MCF 10A (cell line): Measurements from ENCODE around the gene CASK. TPM values are rescaled to one million over a fixed set of nuclear protein-coding genes. Genes with fewer than 3 reads are reported as not detected.

Source experiments
- BruUV-seq: library from RNA; stranded (reverse); fragments of 400-500 nt; replicated peaks from 2 replicates; lab custom pipeline; 2021; lab: Mats Ljungman, UMichigan
- CTCF ChIA-PET: fragments of 300-600 bp; sonication (Branson Sonifier 250); formaldehyde crosslinking; extraction: SDS; loops from one replicate; lab custom pipeline; 2021; ENCODE audit warnings: antibody characterized with exemption, inconsistent platforms; lab: Yijun Ruan, JAX
- POLR2A ChIA-PET: fragments of 300-600, 350-650 bp; sonication (Branson Sonifier 250); formaldehyde crosslinking; extraction: SDS; loops from one replicate; lab custom pipeline; 2020; ENCODE audit warnings: antibody characterized with exemption, inconsistent platforms; lab: Yijun Ruan, JAX
- DNase-seq: peaks from one replicate; pipeline ENCODE4 v3.0.0-alpha.2; 2018; ENCODE audit not compliant: unreplicated experiment
- H3K27ac Mint-ChIP-seq: one replicate; pipeline ENCODE4 v1.8.0; 2022; ENCODE audit warnings: mild to moderate bottlenecking, low read depth, mixed read lengths; ENCODE audit not compliant: unreplicated experiment
- H3K27me3 Mint-ChIP-seq: one replicate; pipeline ENCODE4 v1.8.0; 2022; ENCODE audit warnings: mixed read lengths; ENCODE audit not compliant: insufficient read depth, unreplicated experiment
- H3K36me3 Mint-ChIP-seq: one replicate; pipeline ENCODE4 v1.8.0; 2022; ENCODE audit warnings: mild to moderate bottlenecking, moderate library complexity, mixed read lengths; ENCODE audit not compliant: insufficient read depth, unreplicated experiment
- H3K4me1 Mint-ChIP-seq: one replicate; pipeline ENCODE4 v1.8.0; 2022; ENCODE audit warnings: mixed read lengths; ENCODE audit not compliant: insufficient read depth, unreplicated experiment
- H3K4me3 Mint-ChIP-seq: one replicate; pipeline ENCODE4 v1.8.0; 2022; ENCODE audit warnings: mild to moderate bottlenecking, moderate library complexity, mixed read lengths; ENCODE audit not compliant: unreplicated experiment
- H3K9me3 Mint-ChIP-seq: one replicate; pipeline ENCODE4 v1.8.0; 2022; ENCODE audit warnings: mixed read lengths; ENCODE audit not compliant: unreplicated experiment
- intact Hi-C: fragments of 100-400 bp; cut with micrococcal nuclease; formaldehyde crosslinking; loops from 2 replicates; pipeline ENCODE4 v1.14.1; 2022
- total RNA-seq: library from RNA; stranded (reverse); gene quantifications from 2 replicates; pipeline ENCODE4 v1.2.3, GENCODE V29; 2022
- TF ChIP-seq, protein P1 (sequence below): fragments of 200-600 bp; IDR thresholded peaks from one replicate; pipeline ENCODE4 v1.8.0; 2022; ENCODE audit warnings: antibody characterized with exemption, mild to moderate bottlenecking; ENCODE audit not compliant: unreplicated experiment

The CASK gene
- total RNA-seq, 1 experiment from 2014 or later = 34.9 TPM

DNA sequence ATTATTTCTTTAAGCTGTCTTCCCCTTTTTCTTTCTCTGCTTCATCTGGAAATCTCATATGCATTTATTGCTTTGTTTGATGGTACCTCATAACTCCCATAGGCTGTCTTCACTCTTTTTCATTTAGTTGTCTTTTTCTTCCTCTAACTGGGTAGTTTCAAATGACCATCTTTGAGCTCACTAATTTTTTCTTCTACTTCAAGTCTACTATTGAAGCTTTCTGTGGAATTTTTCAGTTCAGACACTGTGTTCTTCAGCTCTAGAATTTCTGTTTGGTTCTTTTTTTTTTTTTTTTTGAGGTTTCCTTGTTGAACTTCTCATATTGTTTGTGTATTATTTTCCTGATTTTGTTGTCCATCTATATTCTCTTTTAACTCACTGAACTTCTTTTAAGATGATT, 23.0 kb downstream of the CASK start:
- H3K27me3 Mint-ChIP-seq = peaks cover 63% of the 10 kb centered on the region
- H3K4me1 Mint-ChIP-seq = no peaks in the 10 kb centered on the region
- H3K9me3 Mint-ChIP-seq = peaks cover 7% of the 10 kb centered on the region
- DNase-seq = no peak
- no peak overlapping the region for H3K27ac Mint-ChIP-seq
- TF ChIP-seq, protein P1, sequence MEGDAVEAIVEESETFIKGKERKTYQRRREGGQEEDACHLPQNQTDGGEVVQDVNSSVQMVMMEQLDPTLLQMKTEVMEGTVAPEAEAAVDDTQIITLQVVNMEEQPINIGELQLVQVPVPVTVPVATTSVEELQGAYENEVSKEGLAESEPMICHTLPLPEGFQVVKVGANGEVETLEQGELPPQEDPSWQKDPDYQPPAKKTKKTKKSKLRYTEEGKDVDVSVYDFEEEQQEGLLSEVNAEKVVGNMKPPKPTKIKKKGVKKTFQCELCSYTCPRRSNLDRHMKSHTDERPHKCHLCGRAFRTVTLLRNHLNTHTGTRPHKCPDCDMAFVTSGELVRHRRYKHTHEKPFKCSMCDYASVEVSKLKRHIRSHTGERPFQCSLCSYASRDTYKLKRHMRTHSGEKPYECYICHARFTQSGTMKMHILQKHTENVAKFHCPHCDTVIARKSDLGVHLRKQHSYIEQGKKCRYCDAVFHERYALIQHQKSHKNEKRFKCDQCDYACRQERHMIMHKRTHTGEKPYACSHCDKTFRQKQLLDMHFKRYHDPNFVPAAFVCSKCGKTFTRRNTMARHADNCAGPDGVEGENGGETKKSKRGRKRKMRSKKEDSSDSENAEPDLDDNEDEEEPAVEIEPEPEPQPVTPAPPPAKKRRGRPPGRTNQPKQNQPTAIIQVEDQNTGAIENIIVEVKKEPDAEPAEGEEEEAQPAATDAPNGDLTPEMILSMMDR = no peak
- no peak overlapping the region for H3K4me3 Mint-ChIP-seq
- H3K36me3 Mint-ChIP-seq = peaks cover 17% of the 10 kb centered on the region
- intact Hi-C loops = no loop called here
- BruUV-seq = no TSS peak
- POLR2A ChIA-PET = no interaction called here
- CTCF ChIA-PET = no interaction called here

DNA sequence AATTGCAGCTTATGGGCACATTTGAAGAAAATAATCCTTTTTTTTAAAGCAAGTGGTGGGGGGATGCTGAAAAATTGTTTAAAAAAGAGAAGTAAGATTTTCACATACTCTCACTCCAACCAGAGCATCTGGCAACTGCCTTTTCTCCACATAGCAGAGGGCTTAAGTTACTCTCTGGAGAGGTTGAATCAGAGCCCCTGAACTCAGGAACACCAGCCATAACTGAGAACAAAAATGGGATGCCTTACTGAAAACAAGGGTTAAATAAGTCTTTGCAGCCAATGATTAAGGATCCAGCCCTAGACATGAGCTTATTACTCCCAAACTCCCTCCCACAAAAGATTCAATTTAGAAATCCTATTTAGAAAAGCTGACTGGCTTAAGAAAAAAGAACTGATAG, 27.5 kb downstream of the CASK start:
- ChIA-PET POLR2A (interaction anchor here (0.9 to 1.0 kb wide), 2 partner anchors 11 to 20 kb away, joined by 3 read pairs; no protein-coding TSS in a partner anchor), CTCF (interaction anchor here (0.6 to 1.0 kb wide), 2 partner anchors 27 to 114 kb away, joined by 3 to 5 read pairs; no protein-coding TSS in a partner anchor)
- BruUV-seq = no TSS peak
- H3K4me3 Mint-ChIP-seq = no peak overlapping the region
- H3K27me3 Mint-ChIP-seq = peaks cover 50% of the 10 kb centered on the region
- peaks cover 7% of the 10 kb centered on the region for H3K9me3 Mint-ChIP-seq
- TF ChIP-seq, protein P1 = no peak
- no peak overlapping the region for H3K27ac Mint-ChIP-seq
- intact Hi-C loops = no loop called here
- H3K4me1 Mint-ChIP-seq = no peaks in the 10 kb centered on the region
- DNase-seq = no peak
- peaks cover 13% of the 10 kb centered on the region for H3K36me3 Mint-ChIP-seq

DNA sequence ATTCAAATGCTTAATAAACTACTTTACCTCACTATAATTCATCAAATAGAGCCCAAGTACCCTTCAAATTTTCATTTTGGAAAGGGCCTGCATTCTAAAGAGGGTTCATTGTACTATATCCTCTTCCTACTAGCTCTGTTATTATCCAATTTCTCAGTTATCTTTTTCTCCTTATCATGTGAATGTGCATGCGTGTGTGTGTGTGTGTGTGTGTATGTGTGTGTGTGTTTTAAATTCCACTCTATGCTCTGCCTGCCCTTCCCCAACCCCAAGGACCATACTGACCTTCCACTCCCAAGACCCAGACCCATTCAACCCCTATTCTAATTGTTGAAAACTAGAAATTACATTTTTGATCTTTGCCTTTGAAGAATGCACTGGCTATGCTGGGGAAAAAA, 33.3 kb downstream of the CASK start:
- Mint-ChIP-seq H3K9me3 (no peaks in the 10 kb centered on the region), H3K4me3 (no peak overlapping the region), H3K27me3 (peaks cover 17% of the 10 kb centered on the region), H3K27ac (peak overlapping the region; percentile 19), H3K4me1 (peaks cover 7% of the 10 kb centered on the region), H3K36me3 (no peaks in the 10 kb centered on the region)
- BruUV-seq = no TSS peak
- intact Hi-C loops = no loop called here
- POLR2A ChIA-PET = interaction anchor here (0.6 to 1.2 kb wide), 3 partner anchors 17 to 126 kb away, joined by 3 to 6 read pairs (median 3); no protein-coding TSS in a partner anchor
- CTCF ChIA-PET = interaction anchor here (0.5 to 0.6 kb wide), 2 partner anchors 27 to 1505 kb away, joined by 3 read pairs; no protein-coding TSS in a partner anchor
- DNase-seq = no peak
- TF ChIP-seq, protein P1 = no peak

DNA sequence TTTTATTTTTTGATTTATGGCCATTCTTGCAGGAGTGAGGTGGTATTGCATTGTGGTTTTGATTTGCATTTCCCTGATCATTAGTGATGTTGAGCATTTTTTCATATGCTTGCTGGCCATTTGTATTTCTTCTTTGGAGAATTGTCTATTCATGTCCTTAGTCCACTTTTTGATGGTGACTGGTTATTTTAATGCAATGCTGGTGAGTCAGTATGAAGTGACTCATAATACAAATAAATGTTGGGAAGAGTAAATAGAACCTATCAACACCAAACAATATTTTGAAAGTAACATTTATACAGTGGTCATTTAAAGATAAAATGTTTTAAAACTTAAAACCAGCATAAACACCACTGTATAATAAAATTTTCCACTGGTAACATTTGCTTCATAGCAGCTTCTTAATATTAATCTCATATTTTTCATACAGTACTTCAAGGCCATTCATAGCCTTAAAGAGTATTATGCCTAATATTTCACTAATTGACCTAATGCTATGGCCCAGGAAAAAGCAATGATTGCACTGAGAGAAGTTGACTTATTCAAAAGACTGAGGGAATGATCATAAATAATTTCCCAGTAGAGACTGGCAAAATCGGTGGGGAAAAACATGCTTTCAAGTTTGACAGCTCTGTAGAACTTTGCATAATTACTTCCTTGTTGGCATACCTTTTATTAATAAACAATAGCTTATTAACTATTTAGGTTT, 33.9 kb downstream of the CASK start:
- Mint-ChIP-seq H3K27ac (peak overlapping the region; percentile 19), H3K4me3 (no peak overlapping the region), H3K4me1 (peaks cover 7% of the 10 kb centered on the region), H3K36me3 (no peaks in the 10 kb centered on the region), H3K9me3 (no peaks in the 10 kb centered on the region), H3K27me3 (peaks cover 15% of the 10 kb centered on the region)
- DNase-seq = peak; percentile 42
- TF ChIP-seq, protein P1 = no peak
- BruUV-seq = no TSS peak
- ChIA-PET POLR2A (interaction anchor here (0.8 to 1.2 kb wide), 2 partner anchors 17 to 20 kb away, joined by 3 to 6 read pairs; no protein-coding TSS in a partner anchor), CTCF (no interaction called here)
- intact Hi-C loops = no loop called here
